Astrocyte (in vitro differentiated cells and primary cell): Measurements from ENCODE around the gene TRAK1. TPM values are rescaled to one million over a fixed set of nuclear protein-coding genes. Genes with fewer than 3 reads are reported as not detected.

Experiments used
- DNase-seq: peaks from one replicate; pipeline ENCODE4 v3.0.0-alpha.2; 2010; ENCODE audit warnings: low read depth
- FAIRE-seq: peaks from 2 replicates; lab custom pipeline; 2011; peaks lifted over from hg19 to GRCh38; lab: Jason Lieb, UNC
- H2AFZ ChIP-seq: 2 replicates; pipeline ENCODE4 v1.6.0; 2012; ENCODE audit warnings: low read depth, low read length, inconsistent platforms
- H3K27ac ChIP-seq: 2 replicates; pipeline ENCODE4 v1.5.1; 2011; ENCODE audit warnings: low read depth, low read length, inconsistent platforms
- H3K27me3 ChIP-seq: 2 replicates; pipeline ENCODE4 v1.6.0; 2011; ENCODE audit warnings: low read length, inconsistent platforms; ENCODE audit not compliant: insufficient read depth
- H3K36me3 ChIP-seq: 2 replicates; pipeline ENCODE4 v1.5.1; 2011; ENCODE audit warnings: low read length, inconsistent platforms; ENCODE audit not compliant: insufficient read depth
- H3K4me1 ChIP-seq: 2 replicates; pipeline ENCODE4 v1.5.1; 2011; ENCODE audit warnings: low read length, inconsistent platforms; ENCODE audit not compliant: insufficient read depth
- H3K4me2 ChIP-seq: 2 replicates; pipeline ENCODE4 v1.6.0; 2012; ENCODE audit warnings: low read length, inconsistent platforms
- H3K4me3 ChIP-seq: 2 replicates; pipeline ENCODE4 v1.5.1; 2011; ENCODE audit warnings: low read depth, mild to moderate bottlenecking, low read length, inconsistent platforms; ENCODE audit not compliant: insufficient read depth
- H3K79me2 ChIP-seq: 2 replicates; pipeline ENCODE4 v1.6.0; 2012; ENCODE audit warnings: mild to moderate bottlenecking, low read length, inconsistent platforms; ENCODE audit not compliant: insufficient read depth
- H3K9ac ChIP-seq: 2 replicates; pipeline ENCODE4 v1.6.0; 2012; ENCODE audit warnings: mild to moderate bottlenecking, low read length, inconsistent platforms
- H3K9me3 ChIP-seq: 2 replicates; pipeline ENCODE4 v1.5.1; 2012; ENCODE audit warnings: low read depth, mild to moderate bottlenecking, low read length, inconsistent platforms; ENCODE audit not compliant: insufficient read depth
- H4K20me1 ChIP-seq: 2 replicates; pipeline ENCODE4 v1.6.0; 2012; ENCODE audit warnings: low read length, inconsistent platforms; ENCODE audit not compliant: insufficient read depth
- H3K27ac Mint-ChIP-seq: one replicate; pipeline ENCODE4 v1.8.0; 2021; ENCODE audit warnings: mild to moderate bottlenecking, mixed read lengths; ENCODE audit not compliant: unreplicated experiment
- H3K27me3 Mint-ChIP-seq: one replicate; pipeline ENCODE4 v1.8.0; 2021; ENCODE audit warnings: low read depth, mixed read lengths; ENCODE audit not compliant: unreplicated experiment
- H3K36me3 Mint-ChIP-seq: one replicate; pipeline ENCODE4 v1.8.0; 2021; ENCODE audit warnings: low read depth, mixed read lengths; ENCODE audit not compliant: unreplicated experiment
- H3K4me1 Mint-ChIP-seq: one replicate; pipeline ENCODE4 v1.8.0; 2021; ENCODE audit warnings: low read depth, mixed read lengths; ENCODE audit not compliant: unreplicated experiment
- H3K4me3 Mint-ChIP-seq: one replicate; pipeline ENCODE4 v1.8.0; 2021; ENCODE audit warnings: mild to moderate bottlenecking, moderate library complexity, mixed read lengths; ENCODE audit not compliant: unreplicated experiment
- H3K9me3 Mint-ChIP-seq: one replicate; pipeline ENCODE4 v1.8.0; 2021; ENCODE audit warnings: mild to moderate bottlenecking, mixed read lengths; ENCODE audit not compliant: unreplicated experiment
- CTCF ChIP-seq: IDR thresholded peaks from 2 replicates; pipeline ENCODE4 v1.5.1; 2011; ENCODE audit warnings: low read depth, mild to moderate bottlenecking, inconsistent platforms, low read length, moderate library complexity; ENCODE audit not compliant: insufficient read depth
- EZH2 ChIP-seq: IDR thresholded peaks from 2 replicates; pipeline ENCODE4 v1.6.1; 2012; ENCODE audit warnings: mild to moderate bottlenecking, low read length, inconsistent platforms; ENCODE audit not compliant: insufficient read depth
- total RNA-seq: library from RNA; stranded (reverse); gene quantifications from 2 replicates; pipeline ENCODE4 v1.2.1, GENCODE V29; 2021

TRAK1 gene
- total RNA-seq, 1 donor from 2014 or later, result 56.2 TPM

DNA sequence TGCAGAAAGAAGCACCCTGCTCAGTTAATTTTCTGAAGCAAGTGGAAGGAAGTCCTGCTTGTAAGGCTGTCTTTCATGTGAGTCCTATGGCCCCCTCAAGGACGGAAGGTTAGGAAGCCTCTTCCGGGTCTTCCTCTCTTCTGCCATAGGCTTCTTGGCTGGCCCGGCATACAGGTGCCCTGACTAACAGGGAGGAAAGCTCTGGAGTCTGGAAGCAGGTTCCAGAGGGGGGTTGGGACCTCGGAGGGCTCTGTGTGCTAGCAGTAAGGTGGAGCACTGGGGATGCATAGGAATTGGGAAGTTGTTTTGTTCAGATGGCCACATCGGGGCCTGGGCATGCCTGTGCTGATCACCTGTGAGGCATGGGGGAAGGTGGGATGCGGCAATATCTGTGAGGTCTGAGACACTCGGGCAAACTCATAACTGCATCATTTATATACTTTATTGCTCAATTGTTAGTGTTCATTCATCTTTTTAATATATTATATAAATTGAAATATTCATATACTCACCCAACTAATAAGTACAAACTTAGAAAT, 49.6 kb downstream of the TRAK1 start:
- H3K4me3 Mint-ChIP-seq, result no peak overlapping the region
- no peak for TF ChIP-seq EZH2
- TF ChIP-seq CTCF, result no peak
- Histone ChIP-seq H2AFZ (no peak overlapping the region), H3K27ac (no peak overlapping the region), H3K4me2 (no peak overlapping the region), H3K79me2 (peaks cover 8% of the 10 kb centered on the region), H3K4me3 (no peak overlapping the region), H3K9me3 (no peaks in the 10 kb centered on the region), H3K36me3 (peaks cover 2% of the 10 kb centered on the region), H3K4me1 (no peaks in the 10 kb centered on the region), H3K9ac (no peak overlapping the region), H3K27me3 (no peaks in the 10 kb centered on the region), H4K20me1 (peaks cover 51% of the 10 kb centered on the region)
- no peaks in the 10 kb centered on the region for H3K27me3 Mint-ChIP-seq
- H3K4me1 Mint-ChIP-seq, result no peaks in the 10 kb centered on the region
- FAIRE-seq (no peak), DNase-seq (no peak)
- H3K36me3 Mint-ChIP-seq, result peaks cover 3% of the 10 kb centered on the region
- no peak overlapping the region for H3K27ac Mint-ChIP-seq
- no peaks in the 10 kb centered on the region for H3K9me3 Mint-ChIP-seq

DNA sequence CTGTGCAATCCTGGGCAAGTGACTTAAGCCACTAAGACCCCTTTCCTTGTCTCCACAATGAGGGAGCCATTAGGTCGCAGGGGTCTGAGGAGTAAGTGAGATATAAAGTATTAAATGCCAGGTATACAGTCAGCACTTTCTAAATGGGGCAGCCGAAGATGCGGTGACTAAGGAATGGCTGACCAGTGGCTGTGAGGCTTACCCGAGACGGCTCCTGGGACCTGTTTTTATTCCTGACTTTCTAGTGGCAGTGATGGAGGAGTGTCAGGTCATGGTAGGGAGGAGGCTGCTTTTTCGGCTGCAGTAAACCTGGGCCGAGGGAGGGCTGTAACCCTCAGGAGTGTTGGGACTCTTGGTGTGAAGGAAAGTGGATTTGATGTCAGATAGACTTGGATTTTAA, 52.3 kb downstream of the TRAK1 start:
- H3K27ac ChIP-seq, result no peak overlapping the region
- FAIRE-seq, result no peak
- TF ChIP-seq EZH2 (no peak), CTCF (no peak)
- no peaks in the 10 kb centered on the region for H3K27me3 Mint-ChIP-seq
- peaks cover 8% of the 10 kb centered on the region for H3K79me2 ChIP-seq
- no peak overlapping the region for H3K27ac Mint-ChIP-seq
- H3K36me3 Mint-ChIP-seq, result peaks cover 5% of the 10 kb centered on the region
- no peaks in the 10 kb centered on the region for H3K9me3 ChIP-seq
- H2AFZ ChIP-seq, result no peak overlapping the region
- no peaks in the 10 kb centered on the region for H3K4me1 Mint-ChIP-seq
- H3K4me1 ChIP-seq, result no peaks in the 10 kb centered on the region
- H4K20me1 ChIP-seq, result peaks cover 65% of the 10 kb centered on the region
- H3K9me3 Mint-ChIP-seq, result no peaks in the 10 kb centered on the region
- no peak overlapping the region for H3K9ac ChIP-seq
- peaks cover 2% of the 10 kb centered on the region for H3K36me3 ChIP-seq
- no peak overlapping the region for H3K4me2 ChIP-seq
- no peak overlapping the region for H3K4me3 ChIP-seq
- H3K27me3 ChIP-seq, result no peaks in the 10 kb centered on the region
- H3K4me3 Mint-ChIP-seq, result no peak overlapping the region
- DNase-seq, result no peak

DNA sequence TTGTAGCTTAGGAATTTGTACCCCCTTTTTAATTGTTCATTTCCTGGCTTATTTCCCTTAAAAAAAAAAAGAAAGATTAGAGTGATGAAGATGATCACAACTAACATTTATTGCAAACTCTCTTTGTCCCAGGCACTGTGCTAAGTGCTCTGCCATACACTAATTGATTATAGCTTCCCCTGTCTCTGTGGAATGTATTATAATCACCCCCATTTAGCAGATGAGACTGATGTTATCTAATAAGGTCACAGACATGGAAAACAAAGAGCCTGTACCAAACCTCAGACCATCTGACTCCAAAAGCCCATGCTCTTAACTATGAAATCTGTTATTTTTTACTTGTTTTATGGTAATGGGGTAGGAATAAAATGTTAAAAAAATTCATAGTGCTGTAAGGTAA, 53.1 kb downstream of the TRAK1 start:
- no peaks in the 10 kb centered on the region for H3K4me1 ChIP-seq
- no peaks in the 10 kb centered on the region for H3K9me3 ChIP-seq
- peaks cover 6% of the 10 kb centered on the region for H3K79me2 ChIP-seq
- Mint-ChIP-seq H3K27ac (no peak overlapping the region), H3K36me3 (peaks cover 3% of the 10 kb centered on the region), H3K9me3 (no peaks in the 10 kb centered on the region), H3K27me3 (no peaks in the 10 kb centered on the region), H3K4me3 (no peak overlapping the region), H3K4me1 (peaks cover 3% of the 10 kb centered on the region)
- no peaks in the 10 kb centered on the region for H3K27me3 ChIP-seq
- TF ChIP-seq EZH2 (no peak), CTCF (no peak)
- H3K9ac ChIP-seq, result no peak overlapping the region
- peaks cover 2% of the 10 kb centered on the region for H3K36me3 ChIP-seq
- DNase-seq (no peak), FAIRE-seq (no peak)
- no peak overlapping the region for H3K4me2 ChIP-seq
- H2AFZ ChIP-seq, result no peak overlapping the region
- H3K4me3 ChIP-seq, result no peak overlapping the region
- H3K27ac ChIP-seq, result no peak overlapping the region
- peaks cover 70% of the 10 kb centered on the region for H4K20me1 ChIP-seq
